Lung (tissue), 12 donors: ENCODE measurements around the gene SLC12A2. TPM values are rescaled to one million over a fixed set of nuclear protein-coding genes. Genes with fewer than 3 reads are reported as not detected.

Experiments
- ATAC-seq: fragments of 200-7000 bp; cut with Tn5 transposase; one replicate; pipeline ENCODE4 v1.9.1; 2020; ENCODE audit warnings: moderate number of reproducible peaks; ENCODE audit not compliant: insufficient read depth, low FRiP score
- DNase-seq, 3 donors: peaks; one replicate each; pipeline ENCODE4 v3.0.0-alpha.2; 2013 to 2017
- H3K27ac ChIP-seq, 2 donors: one replicate each; pipeline ENCODE4 v1.5.1; 2013; ENCODE audit warnings: mild to moderate bottlenecking in 2 of 2, moderate library complexity in 2 of 2, control low read depth in 1 of 2, inconsistent platforms in 1 of 2, low read depth in 1 of 2, low read length in 1 of 2
- H3K27me3 ChIP-seq, 3 donors: one replicate each; pipeline ENCODE4 v1.5.1; 2013; ENCODE audit warnings: low read length in 2 of 3; ENCODE audit not compliant: control insufficient read depth in 3 of 3, insufficient read depth in 3 of 3
- H3K36me3 ChIP-seq, 4 donors: one replicate each; pipeline ENCODE4 v1.5.1; 2013; ENCODE audit warnings: low read length in 4 of 4, mild to moderate bottlenecking in 1 of 4, moderate library complexity in 1 of 4; ENCODE audit not compliant: control insufficient read depth in 4 of 4, insufficient read depth in 4 of 4
- H3K4me1 ChIP-seq, 5 donors: one replicate each; pipeline ENCODE4 v1.5.1; 2013; ENCODE audit warnings: low read length in 5 of 5, mild to moderate bottlenecking in 2 of 5, moderate library complexity in 1 of 5; ENCODE audit not compliant: control insufficient read depth in 5 of 5, insufficient read depth in 5 of 5
- H3K4me3 ChIP-seq: one replicate; pipeline ENCODE4 v1.5.1; 2013; ENCODE audit warnings: mild to moderate bottlenecking, control low read depth, moderate library complexity
- H3K9ac ChIP-seq, 2 donors: one replicate each; pipeline ENCODE4 v1.5.1; 2013; ENCODE audit warnings: low read length in 2 of 2, control low read depth in 1 of 2; ENCODE audit not compliant: insufficient read depth in 1 of 2
- H3K9me3 ChIP-seq, 4 donors: one replicate each; pipeline ENCODE4 v1.5.1; 2013; ENCODE audit warnings: low read length in 3 of 4, mild to moderate bottlenecking in 1 of 4, moderate library complexity in 1 of 4; ENCODE audit not compliant: control insufficient read depth in 4 of 4, insufficient read depth in 3 of 4
- CTCF ChIP-seq: IDR thresholded peaks from 2 replicates; pipeline ENCODE4 v1.5.1; 2012; ENCODE audit warnings: mild to moderate bottlenecking; ENCODE audit errors: control extremely low read depth, extremely low read depth
- WGBS, 2 donors: extraction: QIAGEN DNeasy Blood & Tissue Kit; methylation state at CpG; one replicate each; pipeline ENCODE4 v1.1.7; 2013; 5-methylcytosine and 5-hydroxymethylcytosine counted together
- polyA plus RNA-seq, 2 donors: library from polyadenylated mRNA; stranded (reverse); fragments of 200-250 nt; gene quantifications; one replicate each; pipeline ENCODE4 v1.2.1, GENCODE V29; 2013
- total RNA-seq, 2 donors: library from RNA; depleted of rRNA in 1 of 2; stranded (reverse); fragments of >200 nt in 1 of 2; gene quantifications; one replicate each; pipeline ENCODE4 v1.2.1, GENCODE V29; 2014 to 2021
- donor health status: control.
- donor health status: control.
- donor health status: Bipolar disorder and iron deficiency.
- donor health status: healthy.
- donor health status: DM: yes; HTN: yes; CAD: no.

The SLC12A2 gene
- total and polyA plus RNA-seq, 4 donors: 2.8 to 87.1 (median 16.4) TPM

- no peak for TF ChIP-seq CTCF
- DNase-seq (no peak), ATAC-seq (no peak)
- 98 to 100% methylated on average over 1 of the region's 1 CpG for WGBS, 2 donors
- no peak overlapping the region for H3K9ac ChIP-seq
- no peaks in the 10 kb centered on the region for H3K9me3 ChIP-seq
- H3K4me3 ChIP-seq: no peak overlapping the region
- H3K36me3 ChIP-seq: peaks cover 0 to 6% (median 0%) of the 10 kb centered on the region in 4 donors
- H3K4me1 ChIP-seq: peaks cover 0 to 3% (median 0%) of the 10 kb centered on the region in 5 donors
- no peaks in the 10 kb centered on the region for H3K27me3 ChIP-seq
- no peak overlapping the region for H3K27ac ChIP-seq
Measured at GRCh38 chr5:128060644-128061385, 22.8 kb upstream of the SLC12A2 start.

GRCh38 chr5:128062172-128062746 is 21.3 kb upstream of the SLC12A2 start:
- no peak overlapping the region for H3K9ac ChIP-seq
- 79 to 87% methylated on average over 4 of the region's 4 CpGs for WGBS, 2 donors

GRCh38 chr5:128074171-128074570 is 9.4 kb upstream of the SLC12A2 start:
- Histone ChIP-seq H3K36me3 (no peaks in the 10 kb centered on the region), H3K27me3 (no peaks in the 10 kb centered on the region), H3K27ac (no peak overlapping the region), H3K9me3 (no peaks in the 10 kb centered on the region), H3K9ac (no peak overlapping the region), H3K4me3 (no peak overlapping the region), H3K4me1 (no peaks in the 10 kb centered on the region)
- no peak for DNase-seq
- no peak for ATAC-seq
- no peak for TF ChIP-seq CTCF

More at GRCh38 chr5:128062172-128062746, 21.3 kb upstream of the SLC12A2 start:
- ATAC-seq (no peak), DNase-seq (no peak)
- TF ChIP-seq CTCF: no peak
- H3K9me3 ChIP-seq: no peaks in the 10 kb centered on the region
- no peaks in the 10 kb centered on the region for H3K27me3 ChIP-seq
- H3K4me3 ChIP-seq: no peak overlapping the region
- H3K36me3 ChIP-seq: peaks cover 0 to 4% (median 0%) of the 10 kb centered on the region in 4 donors
- no peak overlapping the region for H3K27ac ChIP-seq
- H3K4me1 ChIP-seq: peaks cover 0 to 3% (median 0%) of the 10 kb centered on the region in 5 donors
